ENCODE results near the gene NCOA7.
"Not testable (repeated sequence)": the region's sequence is repeated elsewhere in the genome, so short reads cannot be mapped to it uniquely, and the experiment has no call there.

NCOA7 gene

GRCh38 chr6:125947615-125948014 lies 156.9 kb downstream of the NCOA7 start:
- Histone ChIP-seq H3K4me1 (ENCODE audit: low read depth, poor library complexity, severe bottlenecking) (no peaks in the 10 kb centered on the region), H3K4me3 (IDR thresholded peaks at IDR 0.05; ENCODE audit: insufficient read depth, low read depth, low read length) (no peak overlapping the region), H3K27ac (no peak overlapping the region), H2AFZ (ENCODE audit: low read depth) (no peak overlapping the region), H3K27me3 (ENCODE audit: insufficient read depth, low read depth) (no peaks in the 10 kb centered on the region), H3K36me3 (ENCODE audit: insufficient read depth) (no peaks in the 10 kb centered on the region), H3K9ac (no peak overlapping the region), H4K20me1 (ENCODE audit: insufficient read depth) (no peaks in the 10 kb centered on the region), H3K79me2 (ENCODE audit: insufficient read depth, low read depth) (no peaks in the 10 kb centered on the region), H3K4me2 (no peak overlapping the region)
- TF ChIP-seq CTCF (conservative IDR thresholded peaks at IDR 0.05; ENCODE audit: low read depth, low read length) = no peak

GRCh38 chr6:125948455-125948854 lies 157.7 kb downstream of the NCOA7 start:
- H4K20me1 ChIP-seq (ENCODE audit: insufficient read depth) = no peaks in the 10 kb centered on the region
- no peaks in the 10 kb centered on the region for H3K79me2 ChIP-seq (ENCODE audit: insufficient read depth, low read depth)
- no peaks in the 10 kb centered on the region for H3K4me1 ChIP-seq (ENCODE audit: low read depth, poor library complexity, severe bottlenecking)
- H3K9ac ChIP-seq = no peak overlapping the region
- H3K4me2 ChIP-seq = no peak overlapping the region
- no peak for TF ChIP-seq CTCF (conservative IDR thresholded peaks at IDR 0.05; ENCODE audit: low read depth, low read length)
- no peak overlapping the region for H3K27ac ChIP-seq
- no peaks in the 10 kb centered on the region for H3K36me3 ChIP-seq (ENCODE audit: insufficient read depth)
- no peak overlapping the region for H3K4me3 ChIP-seq (IDR thresholded peaks at IDR 0.05; ENCODE audit: insufficient read depth, low read depth, low read length)
- no peaks in the 10 kb centered on the region for H3K27me3 ChIP-seq (ENCODE audit: insufficient read depth, low read depth)
- no peak overlapping the region for H2AFZ ChIP-seq (ENCODE audit: low read depth)

- TF ChIP-seq CTCF (conservative IDR thresholded peaks at IDR 0.05; ENCODE audit: low read depth, low read length) = no peak
- Histone ChIP-seq H3K4me1 (ENCODE audit: low read depth, poor library complexity, severe bottlenecking) (no peaks in the 10 kb centered on the region), H3K27ac (no peak overlapping the region), H3K4me3 (IDR thresholded peaks at IDR 0.05; ENCODE audit: insufficient read depth, low read depth, low read length) (no peak overlapping the region), H3K36me3 (ENCODE audit: insufficient read depth) (no peaks in the 10 kb centered on the region), H3K27me3 (ENCODE audit: insufficient read depth, low read depth) (no peaks in the 10 kb centered on the region), H3K9ac (no peak overlapping the region), H4K20me1 (ENCODE audit: insufficient read depth) (no peaks in the 10 kb centered on the region), H3K4me2 (no peak overlapping the region), H3K79me2 (ENCODE audit: insufficient read depth, low read depth) (no peaks in the 10 kb centered on the region), H2AFZ (ENCODE audit: low read depth) (no peak overlapping the region)
Observed at GRCh38 chr6:125949069-125949468, 158.3 kb downstream of the NCOA7 start.

- H3K9ac ChIP-seq = no peak overlapping the region
- no peaks in the 10 kb centered on the region for H3K36me3 ChIP-seq (ENCODE audit: insufficient read depth)
- no peaks in the 10 kb centered on the region for H4K20me1 ChIP-seq (ENCODE audit: insufficient read depth)
- H3K27me3 ChIP-seq (ENCODE audit: insufficient read depth, low read depth) = no peaks in the 10 kb centered on the region
- TF ChIP-seq CTCF (conservative IDR thresholded peaks at IDR 0.05; ENCODE audit: low read depth, low read length) = no peak
- no peaks in the 10 kb centered on the region for H3K4me1 ChIP-seq (ENCODE audit: low read depth, poor library complexity, severe bottlenecking)
- H3K27ac ChIP-seq = no peak overlapping the region
- H3K4me3 ChIP-seq (IDR thresholded peaks at IDR 0.05; ENCODE audit: insufficient read depth, low read depth, low read length) = no peak overlapping the region
- H3K79me2 ChIP-seq (ENCODE audit: insufficient read depth, low read depth) = no peaks in the 10 kb centered on the region
- H2AFZ ChIP-seq (ENCODE audit: low read depth) = no peak overlapping the region
- no peak overlapping the region for H3K4me2 ChIP-seq
Observed at GRCh38 chr6:125950293-125950692, 159.5 kb downstream of the NCOA7 start.

- H3K9ac ChIP-seq; H3K4me1 ChIP-seq (ENCODE audit: low read depth, poor library complexity, severe bottlenecking); H3K4me3 ChIP-seq (IDR thresholded peaks at IDR 0.05; ENCODE audit: insufficient read depth, low read depth, low read length); H3K27me3 ChIP-seq (ENCODE audit: insufficient read depth, low read depth); H3K79me2 ChIP-seq (ENCODE audit: insufficient read depth, low read depth); H3K36me3 ChIP-seq (ENCODE audit: insufficient read depth); H2AFZ ChIP-seq (ENCODE audit: low read depth); H3K27ac ChIP-seq; H3K4me2 ChIP-seq; H4K20me1 ChIP-seq (ENCODE audit: insufficient read depth): not testable (repeated sequence)
Observed at GRCh38 chr6:125950716-125951115, 160.0 kb downstream of the NCOA7 start.
